ENCODE measurements around the gene TENM4.
A peak's percentile ranks its signal among the peaks of the same experiment; 100 is the strongest.

DNA sequence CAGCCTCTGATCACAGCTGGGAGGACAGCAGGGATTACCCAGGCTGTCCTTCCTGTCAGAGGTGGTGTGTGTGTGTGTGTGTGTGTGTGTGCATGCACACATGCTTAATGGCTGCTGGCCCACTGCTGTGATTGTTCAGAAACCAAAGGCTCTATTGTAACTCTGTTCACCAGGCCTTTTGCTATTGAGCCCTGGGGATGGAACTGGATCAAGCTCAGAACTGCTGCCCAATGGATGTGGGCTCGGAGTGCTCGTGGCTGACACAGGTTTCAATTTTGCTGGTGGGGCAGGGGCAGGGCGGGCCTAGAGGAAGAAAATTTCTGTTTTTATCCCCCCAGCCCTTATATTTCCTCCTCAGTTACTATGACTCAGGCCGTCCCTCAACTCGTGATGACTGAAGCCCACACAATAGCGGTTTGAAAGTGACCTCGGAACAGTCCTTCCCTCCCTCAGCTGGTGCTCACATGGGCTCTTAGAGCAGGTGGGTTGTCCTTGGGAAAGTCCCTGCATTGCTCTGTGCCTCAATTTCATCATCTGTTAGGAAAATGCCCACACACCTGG is 359.3 kb downstream of the TENM4 start:
- TF ChIP-seq, protein P1, sequence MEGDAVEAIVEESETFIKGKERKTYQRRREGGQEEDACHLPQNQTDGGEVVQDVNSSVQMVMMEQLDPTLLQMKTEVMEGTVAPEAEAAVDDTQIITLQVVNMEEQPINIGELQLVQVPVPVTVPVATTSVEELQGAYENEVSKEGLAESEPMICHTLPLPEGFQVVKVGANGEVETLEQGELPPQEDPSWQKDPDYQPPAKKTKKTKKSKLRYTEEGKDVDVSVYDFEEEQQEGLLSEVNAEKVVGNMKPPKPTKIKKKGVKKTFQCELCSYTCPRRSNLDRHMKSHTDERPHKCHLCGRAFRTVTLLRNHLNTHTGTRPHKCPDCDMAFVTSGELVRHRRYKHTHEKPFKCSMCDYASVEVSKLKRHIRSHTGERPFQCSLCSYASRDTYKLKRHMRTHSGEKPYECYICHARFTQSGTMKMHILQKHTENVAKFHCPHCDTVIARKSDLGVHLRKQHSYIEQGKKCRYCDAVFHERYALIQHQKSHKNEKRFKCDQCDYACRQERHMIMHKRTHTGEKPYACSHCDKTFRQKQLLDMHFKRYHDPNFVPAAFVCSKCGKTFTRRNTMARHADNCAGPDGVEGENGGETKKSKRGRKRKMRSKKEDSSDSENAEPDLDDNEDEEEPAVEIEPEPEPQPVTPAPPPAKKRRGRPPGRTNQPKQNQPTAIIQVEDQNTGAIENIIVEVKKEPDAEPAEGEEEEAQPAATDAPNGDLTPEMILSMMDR (IDR thresholded peaks at IDR 0.05 in 2 of 3, conservative IDR thresholded peaks at IDR 0.05 in 1 of 3; ENCODE audit: control insufficient read depth in 2 of 3, extremely low read depth in 1 of 3, insufficient read depth in 1 of 3, low read depth in 3 of 3, low read length in 3 of 3) = no peak
- TF ChIP-seq TAF1 (IDR thresholded peaks at IDR 0.05; ENCODE audit: borderline replicate concordance, low read depth, low read length) = no peak
- peak; percentile 64; the same call in 1 of the 2 replicates for TF ChIP-seq IKZF1 (conservative IDR thresholded peaks at IDR 0.05)
- no peak for TF ChIP-seq RAD51 (IDR thresholded peaks at IDR 0.05)
- TF ChIP-seq, protein P2, sequence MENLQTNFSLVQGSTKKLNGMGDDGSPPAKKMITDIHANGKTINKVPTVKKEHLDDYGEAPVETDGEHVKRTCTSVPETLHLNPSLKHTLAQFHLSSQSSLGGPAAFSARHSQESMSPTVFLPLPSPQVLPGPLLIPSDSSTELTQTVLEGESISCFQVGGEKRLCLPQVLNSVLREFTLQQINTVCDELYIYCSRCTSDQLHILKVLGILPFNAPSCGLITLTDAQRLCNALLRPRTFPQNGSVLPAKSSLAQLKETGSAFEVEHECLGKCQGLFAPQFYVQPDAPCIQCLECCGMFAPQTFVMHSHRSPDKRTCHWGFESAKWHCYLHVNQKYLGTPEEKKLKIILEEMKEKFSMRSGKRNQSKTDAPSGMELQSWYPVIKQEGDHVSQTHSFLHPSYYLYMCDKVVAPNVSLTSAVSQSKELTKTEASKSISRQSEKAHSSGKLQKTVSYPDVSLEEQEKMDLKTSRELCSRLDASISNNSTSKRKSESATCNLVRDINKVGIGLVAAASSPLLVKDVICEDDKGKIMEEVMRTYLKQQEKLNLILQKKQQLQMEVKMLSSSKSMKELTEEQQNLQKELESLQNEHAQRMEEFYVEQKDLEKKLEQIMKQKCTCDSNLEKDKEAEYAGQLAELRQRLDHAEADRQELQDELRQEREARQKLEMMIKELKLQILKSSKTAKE (IDR thresholded peaks at IDR 0.05; ENCODE audit: low read depth, poor library complexity, severe bottlenecking) = no peak
- no peak for TF ChIP-seq SIN3A (IDR thresholded peaks at IDR 0.05; ENCODE audit: low read depth, low read length)
- TF ChIP-seq RAD21 (IDR thresholded peaks at IDR 0.05; ENCODE audit: insufficient read depth, low read depth, low read length) = no peak
- TF ChIP-seq POLR2AphosphoS5 (IDR thresholded peaks at IDR 0.05; ENCODE audit: low read length) = no peak
- no peak for TF ChIP-seq SUZ12 (IDR thresholded peaks at IDR 0.05; ENCODE audit: unreplicated experiment)
